Mesodermal cell (in vitro differentiated cells): ENCODE measurements around the gene C2CD2.

Experiments used
- H3K27ac ChIP-seq: 2 replicates; pipeline ENCODE4 v1.7.0; 2013; ENCODE audit warnings: mild to moderate bottlenecking, low read depth, low read length, moderate library complexity; ENCODE audit not compliant: severe bottlenecking
- H3K36me3 ChIP-seq: 2 replicates; pipeline ENCODE4 v1.7.1; 2013; ENCODE audit warnings: mild to moderate bottlenecking, low read length, moderate library complexity; ENCODE audit not compliant: control insufficient read depth, insufficient read depth
- H3K4me1 ChIP-seq: one replicate; pipeline ENCODE4 v1.7.1; 2013; ENCODE audit warnings: mild to moderate bottlenecking, low read length; ENCODE audit not compliant: insufficient read depth, control insufficient read depth, poor library complexity, severe bottlenecking
- H3K4me3 ChIP-seq: 2 replicates; pipeline ENCODE4 v1.7.0; 2013; ENCODE audit warnings: low read length, control low read depth, mild to moderate bottlenecking; ENCODE audit not compliant: insufficient read depth, poor library complexity, severe bottlenecking; ENCODE audit errors: extremely low read depth
- H3K9me3 ChIP-seq: 2 replicates; pipeline ENCODE4 v1.7.1; 2013; ENCODE audit warnings: mild to moderate bottlenecking, low read length, moderate library complexity; ENCODE audit not compliant: control insufficient read depth
- WGBS, 2 experiments: methylation state at CpG; one replicate each; pipeline ENCODE4 v1.1.5; 2013; ENCODE audit warnings: missing lambda C conversion rate in 2 of 2; ENCODE audit not compliant: insufficient coverage in 2 of 2; 5-methylcytosine and 5-hydroxymethylcytosine counted together

C2CD2 gene

DNA sequence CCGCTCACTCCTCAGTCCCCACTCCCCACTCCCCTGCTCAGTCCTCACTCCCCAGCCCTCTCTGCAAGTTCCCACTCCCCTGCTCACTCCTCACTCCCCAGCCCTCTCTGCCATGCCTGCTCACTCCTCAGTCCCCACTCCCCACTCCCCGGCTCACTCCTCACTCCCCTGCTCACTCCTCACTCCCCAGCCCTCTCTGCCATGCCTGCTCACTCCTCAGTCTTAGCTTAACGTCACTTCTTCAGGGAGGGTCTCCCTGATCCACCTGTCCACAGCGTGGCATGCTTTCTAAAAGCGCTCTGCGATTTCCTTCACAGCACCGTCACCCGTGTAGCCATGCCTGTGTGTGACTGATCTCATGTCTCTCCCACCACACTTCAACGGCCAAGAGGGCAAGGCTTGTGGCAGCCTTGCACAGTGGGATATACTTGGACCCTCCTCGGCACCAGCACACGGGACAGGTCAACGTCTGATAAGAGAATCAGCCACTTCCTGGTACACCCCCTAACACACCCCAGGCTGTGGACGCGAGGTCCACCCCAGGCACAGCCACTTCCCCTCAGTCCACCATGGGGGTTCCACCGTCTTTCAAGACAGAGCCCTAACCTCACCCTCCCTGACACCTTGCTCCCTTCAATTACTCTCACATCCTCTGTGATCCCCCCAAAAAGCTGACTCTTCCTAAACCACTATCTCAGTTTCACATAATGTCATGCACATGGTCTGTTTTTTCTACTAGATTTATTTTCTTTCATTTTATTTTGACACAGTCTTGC lies 88.6 kb downstream of the C2CD2 start:
- Histone ChIP-seq H3K36me3 (no peaks in the 10 kb centered on the region), H3K4me1 (no peaks in the 10 kb centered on the region)
- 87 to 89% methylated on average over 13 to 15 of the region's 15 CpGs for WGBS, 2 experiments

DNA sequence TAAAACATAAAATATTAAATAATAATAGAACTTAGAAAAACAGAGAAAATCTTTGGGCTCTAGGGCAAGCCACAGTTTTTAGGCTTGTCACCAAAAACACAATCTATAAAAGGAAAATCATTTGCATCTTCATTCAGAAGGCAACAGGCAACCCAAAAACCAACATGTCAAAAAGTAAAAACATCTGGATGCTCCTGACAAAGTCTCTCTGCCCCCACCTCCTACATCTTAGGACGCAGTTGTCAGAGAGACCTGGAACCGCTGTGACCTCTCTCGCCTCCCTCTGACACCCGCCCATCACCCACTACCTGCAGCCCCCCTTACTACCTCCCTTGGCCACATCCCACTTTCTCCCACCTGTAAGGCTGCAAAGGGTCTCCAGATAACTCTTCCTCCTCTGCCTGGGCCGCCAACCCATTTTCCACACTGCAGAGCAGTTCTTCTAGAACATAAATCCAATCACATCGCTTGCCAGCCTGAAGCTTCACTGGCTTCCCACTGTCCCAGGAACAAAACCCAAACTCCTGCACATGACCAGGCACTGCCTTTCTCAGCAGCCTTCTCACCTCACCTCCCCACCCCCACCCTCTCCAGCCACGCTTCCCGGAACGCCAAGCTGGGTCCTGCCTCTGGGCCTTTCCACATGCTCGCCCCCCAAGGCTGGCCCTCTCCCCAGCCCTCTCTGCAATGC lies 89.4 kb downstream of the C2CD2 start:
- WGBS, 2 experiments, result 90 to 97% methylated on average over 4 to 8 of the region's 10 CpGs
- H3K4me3 ChIP-seq, result no peak overlapping the region
- no peaks in the 10 kb centered on the region for H3K4me1 ChIP-seq
- no peaks in the 10 kb centered on the region for H3K36me3 ChIP-seq
- H3K27ac ChIP-seq, result no peak overlapping the region
- H3K9me3 ChIP-seq, result no peaks in the 10 kb centered on the region

More for the DNA sequence above, 88.6 kb downstream of the C2CD2 start:
- Histone ChIP-seq H3K9me3 (no peaks in the 10 kb centered on the region), H3K27ac (no peak overlapping the region), H3K4me3 (no peak overlapping the region)

DNA sequence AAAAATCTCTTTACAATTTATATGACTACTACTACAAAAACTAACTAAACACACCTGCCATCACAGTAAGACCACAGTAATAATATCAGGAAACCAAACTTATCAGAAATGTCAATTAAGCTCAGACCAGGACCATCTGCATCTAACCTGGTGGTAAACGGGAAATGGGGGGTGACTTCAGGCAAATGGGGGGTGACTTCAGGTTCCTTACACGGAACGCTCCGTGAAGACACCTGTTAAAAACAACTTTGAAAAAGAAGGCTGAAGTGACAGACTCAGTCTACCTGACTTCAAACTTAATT lies 90.4 kb downstream of the C2CD2 start:
- WGBS, 2 experiments, result 96% methylated on average over 4 of the region's 4 CpGs
- Histone ChIP-seq H3K9me3 (no peaks in the 10 kb centered on the region), H3K36me3 (peaks cover 5% of the 10 kb centered on the region), H3K4me3 (no peak overlapping the region), H3K27ac (no peak overlapping the region), H3K4me1 (no peaks in the 10 kb centered on the region)

DNA sequence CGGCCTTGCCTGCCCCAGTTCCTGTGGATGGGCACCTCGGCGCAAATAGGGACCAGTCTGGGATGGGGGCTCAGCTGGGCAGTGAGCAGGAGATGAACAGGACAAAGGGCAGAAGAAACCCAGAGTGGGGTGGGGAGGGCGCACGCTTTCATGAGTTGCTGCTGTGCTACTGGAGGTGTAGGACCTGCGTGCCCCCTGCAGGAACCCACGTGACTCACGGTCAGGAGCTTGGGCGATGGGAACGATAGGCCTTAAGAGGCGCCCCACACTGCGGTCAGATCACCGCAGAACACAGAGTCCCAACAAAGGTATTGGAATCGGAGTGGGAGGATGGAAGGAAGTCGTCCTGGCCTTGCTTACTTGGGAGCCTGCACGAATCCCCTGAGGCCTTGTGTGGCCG lies 91.8 kb downstream of the C2CD2 start:
- no peak overlapping the region for H3K27ac ChIP-seq
- H3K4me1 ChIP-seq, result no peaks in the 10 kb centered on the region
- no peaks in the 10 kb centered on the region for H3K9me3 ChIP-seq
- 83 to 87% methylated on average over 9 to 17 of the region's 17 CpGs for WGBS, 2 experiments
- no peak overlapping the region for H3K4me3 ChIP-seq
- peaks cover 11% of the 10 kb centered on the region for H3K36me3 ChIP-seq

- no peaks in the 10 kb centered on the region for H3K4me1 ChIP-seq
- 96% methylated on average over 4 of the region's 4 CpGs; no CpG with 5 or more reads in 1 of the 2 experiments for WGBS, 2 experiments
These were observed 92.6 kb downstream of the C2CD2 start for GRCh38 chr21:41861255-41861654.

GRCh38 chr21:41859297-41859980 lies 94.4 kb downstream of the C2CD2 start:
- WGBS, 2 experiments, result 91 to 93% methylated on average over 19 to 23 of the region's 23 CpGs
- H3K4me3 ChIP-seq, result no peak overlapping the region
- H3K4me1 ChIP-seq, result no peaks in the 10 kb centered on the region
- H3K9me3 ChIP-seq, result no peaks in the 10 kb centered on the region
- H3K36me3 ChIP-seq, result peaks cover 28% of the 10 kb centered on the region
- H3K27ac ChIP-seq, result no peak overlapping the region

More at GRCh38 chr21:41861255-41861654, 92.6 kb downstream of the C2CD2 start:
- Histone ChIP-seq H3K9me3 (no peaks in the 10 kb centered on the region), H3K4me3 (no peak overlapping the region), H3K27ac (no peak overlapping the region), H3K36me3 (peaks cover 18% of the 10 kb centered on the region)

GRCh38 chr21:41858466-41859296 lies 95.1 kb downstream of the C2CD2 start:
- H3K36me3 ChIP-seq, result peaks cover 36% of the 10 kb centered on the region
- H3K27ac ChIP-seq, result no peak overlapping the region
- WGBS, 2 experiments, result 94 to 98% methylated on average over 12 to 22 of the region's 27 CpGs
- no peak overlapping the region for H3K4me3 ChIP-seq
- no peaks in the 10 kb centered on the region for H3K9me3 ChIP-seq
- no peaks in the 10 kb centered on the region for H3K4me1 ChIP-seq

DNA sequence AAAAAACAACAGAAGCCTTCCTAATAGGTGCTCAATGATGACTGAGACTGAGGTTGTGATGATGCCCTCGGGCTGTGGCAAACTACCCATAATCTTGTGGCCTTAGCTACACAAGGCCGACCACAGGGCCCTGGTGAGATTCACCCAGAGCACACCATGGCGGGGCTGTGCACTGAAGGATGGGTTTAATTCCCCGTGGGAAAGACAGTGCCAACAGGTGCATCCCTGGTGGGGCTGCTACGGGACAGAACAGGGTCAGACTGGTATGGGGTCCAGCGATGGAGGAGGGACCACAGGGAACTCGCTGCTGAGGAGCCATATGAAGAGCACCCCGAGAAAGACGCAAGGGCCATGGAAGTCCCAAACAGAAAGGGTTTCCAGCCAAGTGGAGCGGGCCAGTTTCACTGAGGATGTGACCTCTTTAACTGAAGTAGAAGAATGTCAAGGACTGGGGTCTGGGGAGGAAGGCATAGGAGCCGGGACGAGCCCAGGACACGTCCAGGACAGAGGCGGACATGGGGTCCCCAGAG lies 96.0 kb downstream of the C2CD2 start:
- H3K27ac ChIP-seq, result no peak overlapping the region

DNA sequence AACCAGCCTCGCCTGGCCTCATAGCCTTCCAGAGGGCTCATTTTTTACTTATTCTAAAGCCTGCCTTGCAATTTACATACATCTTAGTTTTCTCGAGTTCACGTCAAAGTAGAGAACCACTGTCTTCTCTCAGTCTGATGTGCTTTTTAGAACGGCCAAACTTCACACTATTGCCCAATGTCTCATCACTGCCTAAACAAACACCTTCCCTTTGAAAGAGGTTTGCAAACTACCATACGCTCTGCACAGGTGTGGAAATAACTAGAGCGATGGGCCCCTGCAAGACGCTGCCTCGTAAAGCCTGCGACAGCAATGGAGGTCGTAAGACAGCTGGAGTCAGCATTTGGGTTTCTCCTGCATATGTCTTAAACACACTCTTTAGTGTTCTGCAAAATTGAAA lies 97.2 kb downstream of the C2CD2 start:
- H3K27ac ChIP-seq, result no peak overlapping the region
- H3K4me1 ChIP-seq, result no peaks in the 10 kb centered on the region
- H3K4me3 ChIP-seq, result no peak overlapping the region
- H3K9me3 ChIP-seq, result no peaks in the 10 kb centered on the region
- H3K36me3 ChIP-seq, result peaks cover 46% of the 10 kb centered on the region
- 91 to 98% methylated on average over 8 to 10 of the region's 10 CpGs for WGBS, 2 experiments

More for the DNA sequence above, 96.0 kb downstream of the C2CD2 start:
- no peaks in the 10 kb centered on the region for H3K9me3 ChIP-seq
- peaks cover 40% of the 10 kb centered on the region for H3K36me3 ChIP-seq
- WGBS, 2 experiments, result 94 to 95% methylated on average over 9 to 13 of the region's 14 CpGs
- no peak overlapping the region for H3K4me3 ChIP-seq
- no peaks in the 10 kb centered on the region for H3K4me1 ChIP-seq

- peaks cover 58% of the 10 kb centered on the region for H3K36me3 ChIP-seq
- no peak overlapping the region for H3K27ac ChIP-seq
- 93 to 96% methylated on average over 30 of the region's 31 CpGs for WGBS, 2 experiments
- no peak overlapping the region for H3K4me3 ChIP-seq
- no peaks in the 10 kb centered on the region for H3K4me1 ChIP-seq
- no peaks in the 10 kb centered on the region for H3K9me3 ChIP-seq
These were observed 99.3 kb downstream of the C2CD2 start for GRCh38 chr21:41854426-41854995.
